ENCODE measurements around the gene SPOCD1. TPM values are rescaled to one million over a fixed set of nuclear protein-coding genes. Genes with fewer than 3 reads are reported as not detected.

The SPOCD1 gene
- total and polyA plus RNA-seq, 2 donors from 2014 or later, result 0.22 to 0.98 TPM

DNA sequence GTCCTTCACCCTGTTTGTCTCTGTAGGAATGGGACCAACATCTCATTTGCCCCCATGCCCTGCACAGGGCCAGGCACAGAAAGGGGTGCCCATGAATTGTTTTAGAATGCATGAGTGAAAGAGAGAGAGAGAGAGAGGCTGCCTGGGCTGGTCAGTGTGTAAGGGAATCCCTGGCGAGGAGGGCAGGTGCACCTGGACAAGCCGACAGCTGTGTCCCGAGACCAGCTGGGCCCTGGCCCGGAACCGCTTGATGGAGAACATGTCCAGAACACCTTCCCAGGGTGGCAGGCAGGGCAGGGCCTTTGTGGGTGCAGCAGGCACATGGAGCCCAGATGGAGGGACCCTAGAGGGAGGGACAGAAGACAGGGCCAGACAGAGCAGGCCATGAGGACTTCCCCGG is 22.7 kb downstream of the SPOCD1 start:
- Histone ChIP-seq H3K9ac (ENCODE audit: low read length in 3 of 3) (no peak overlapping the region), H3K4me3 (ENCODE audit: low read length in 3 of 3) (no peak overlapping the region), H3K36me3 (ENCODE audit: control insufficient read depth in 2 of 3, insufficient read depth in 3 of 3, low read length in 3 of 3) (no peaks in the 10 kb centered on the region), H3K27me3 (ENCODE audit: control insufficient read depth, insufficient read depth, low read length) (no peaks in the 10 kb centered on the region), H3K9me3 (ENCODE audit: control insufficient read depth in 2 of 3, insufficient read depth in 1 of 3, low read length in 3 of 3) (no peaks in the 10 kb centered on the region), H3K27ac (ENCODE audit: low read depth in 2 of 2, low read length in 2 of 2) (no peak overlapping the region), H3K4me1 (ENCODE audit: control insufficient read depth in 2 of 3, insufficient read depth in 2 of 3, low read depth in 1 of 3, low read length in 3 of 3) (no peaks in the 10 kb centered on the region)
- TF ChIP-seq, protein P1, sequence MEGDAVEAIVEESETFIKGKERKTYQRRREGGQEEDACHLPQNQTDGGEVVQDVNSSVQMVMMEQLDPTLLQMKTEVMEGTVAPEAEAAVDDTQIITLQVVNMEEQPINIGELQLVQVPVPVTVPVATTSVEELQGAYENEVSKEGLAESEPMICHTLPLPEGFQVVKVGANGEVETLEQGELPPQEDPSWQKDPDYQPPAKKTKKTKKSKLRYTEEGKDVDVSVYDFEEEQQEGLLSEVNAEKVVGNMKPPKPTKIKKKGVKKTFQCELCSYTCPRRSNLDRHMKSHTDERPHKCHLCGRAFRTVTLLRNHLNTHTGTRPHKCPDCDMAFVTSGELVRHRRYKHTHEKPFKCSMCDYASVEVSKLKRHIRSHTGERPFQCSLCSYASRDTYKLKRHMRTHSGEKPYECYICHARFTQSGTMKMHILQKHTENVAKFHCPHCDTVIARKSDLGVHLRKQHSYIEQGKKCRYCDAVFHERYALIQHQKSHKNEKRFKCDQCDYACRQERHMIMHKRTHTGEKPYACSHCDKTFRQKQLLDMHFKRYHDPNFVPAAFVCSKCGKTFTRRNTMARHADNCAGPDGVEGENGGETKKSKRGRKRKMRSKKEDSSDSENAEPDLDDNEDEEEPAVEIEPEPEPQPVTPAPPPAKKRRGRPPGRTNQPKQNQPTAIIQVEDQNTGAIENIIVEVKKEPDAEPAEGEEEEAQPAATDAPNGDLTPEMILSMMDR (IDR thresholded peaks at IDR 0.05; ENCODE audit: borderline replicate concordance, extremely low read depth, insufficient read depth), result no peak
- FAIRE-seq, result no peak
- intact Hi-C loops (cut with DNase I), result loop anchor here (5.0 kb wide), 1 partner anchor 131 kb away; no protein-coding TSS in a partner anchor
- DNase-seq, result peak in 2 of 5 donors; percentile 22 to 69

GRCh38 chr1:31792541-31792940 is 23.3 kb downstream of the SPOCD1 start:
- peak in 3 of 5 donors; percentile 4 to 41 (median 22) for DNase-seq
- H3K27ac ChIP-seq (ENCODE audit: low read depth in 2 of 2, low read length in 2 of 2), result no peak overlapping the region
- H3K9me3 ChIP-seq (ENCODE audit: control insufficient read depth in 2 of 3, insufficient read depth in 1 of 3, low read length in 3 of 3), result no peaks in the 10 kb centered on the region
- TF ChIP-seq, protein P1 (IDR thresholded peaks at IDR 0.05; ENCODE audit: borderline replicate concordance, extremely low read depth, insufficient read depth), result no peak
- intact Hi-C loops (cut with DNase I), result loop anchor here (5.0 kb wide), 1 partner anchor 130 kb away; no protein-coding TSS in a partner anchor
- no peaks in the 10 kb centered on the region for H3K36me3 ChIP-seq (ENCODE audit: control insufficient read depth in 2 of 3, insufficient read depth in 3 of 3, low read length in 3 of 3)
- no peak overlapping the region for H3K4me3 ChIP-seq (ENCODE audit: low read length in 3 of 3)
- peaks cover 0 to 3% (median 0%) of the 10 kb centered on the region in 3 donors for H3K4me1 ChIP-seq (ENCODE audit: control insufficient read depth in 2 of 3, insufficient read depth in 2 of 3, low read depth in 1 of 3, low read length in 3 of 3)
- H3K9ac ChIP-seq (ENCODE audit: low read length in 3 of 3), result no peak overlapping the region
- FAIRE-seq, result no peak
- no peaks in the 10 kb centered on the region for H3K27me3 ChIP-seq (ENCODE audit: control insufficient read depth, insufficient read depth, low read length)

GRCh38 chr1:31792116-31792515 is 23.7 kb downstream of the SPOCD1 start:
- Histone ChIP-seq H3K9ac (ENCODE audit: low read length in 3 of 3) (no peak overlapping the region), H3K4me3 (ENCODE audit: low read length in 3 of 3) (no peak overlapping the region), H3K36me3 (ENCODE audit: control insufficient read depth in 2 of 3, insufficient read depth in 3 of 3, low read length in 3 of 3) (no peaks in the 10 kb centered on the region), H3K27me3 (ENCODE audit: control insufficient read depth, insufficient read depth, low read length) (no peaks in the 10 kb centered on the region), H3K4me1 (ENCODE audit: control insufficient read depth in 2 of 3, insufficient read depth in 2 of 3, low read depth in 1 of 3, low read length in 3 of 3) (peaks cover 0 to 3% (median 0%) of the 10 kb centered on the region in 3 donors), H3K9me3 (ENCODE audit: control insufficient read depth in 2 of 3, insufficient read depth in 1 of 3, low read length in 3 of 3) (no peaks in the 10 kb centered on the region), H3K27ac (ENCODE audit: low read depth in 2 of 2, low read length in 2 of 2) (no peak overlapping the region)
- intact Hi-C loops (cut with DNase I), result loop anchor here (5.0 kb wide), 1 partner anchor 130 kb away; no protein-coding TSS in a partner anchor
- DNase-seq (peak in 2 of 5 donors; percentile 25 to 68), FAIRE-seq (no peak)
- TF ChIP-seq, protein P1 (IDR thresholded peaks at IDR 0.05; ENCODE audit: borderline replicate concordance, extremely low read depth, insufficient read depth), result no peak

All from kidney (tissue), 14 donors.